ENCODE measurements around the gene ALDH5A1.

DNA sequence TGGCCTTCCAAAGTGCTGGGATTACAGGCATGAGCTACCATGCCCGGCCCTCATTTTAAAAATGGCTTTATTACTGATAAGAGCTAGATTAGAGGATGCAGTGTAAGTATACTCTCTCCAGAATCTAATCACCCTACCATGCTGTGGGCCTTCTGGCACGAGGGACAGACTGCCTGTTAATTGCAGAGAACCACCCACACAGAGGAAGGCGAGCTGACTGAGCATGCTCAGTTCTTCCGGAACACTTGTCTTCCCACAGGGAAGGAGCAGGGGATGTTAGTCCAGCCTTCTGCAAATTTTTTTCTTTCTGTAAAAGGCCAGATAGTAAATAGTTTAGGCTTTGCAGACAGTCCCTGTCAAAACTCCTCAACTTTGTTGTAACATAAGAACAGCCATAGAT lies 48.9 kb downstream of the ALDH5A1 start:
- TF ChIP-seq, protein P1, sequence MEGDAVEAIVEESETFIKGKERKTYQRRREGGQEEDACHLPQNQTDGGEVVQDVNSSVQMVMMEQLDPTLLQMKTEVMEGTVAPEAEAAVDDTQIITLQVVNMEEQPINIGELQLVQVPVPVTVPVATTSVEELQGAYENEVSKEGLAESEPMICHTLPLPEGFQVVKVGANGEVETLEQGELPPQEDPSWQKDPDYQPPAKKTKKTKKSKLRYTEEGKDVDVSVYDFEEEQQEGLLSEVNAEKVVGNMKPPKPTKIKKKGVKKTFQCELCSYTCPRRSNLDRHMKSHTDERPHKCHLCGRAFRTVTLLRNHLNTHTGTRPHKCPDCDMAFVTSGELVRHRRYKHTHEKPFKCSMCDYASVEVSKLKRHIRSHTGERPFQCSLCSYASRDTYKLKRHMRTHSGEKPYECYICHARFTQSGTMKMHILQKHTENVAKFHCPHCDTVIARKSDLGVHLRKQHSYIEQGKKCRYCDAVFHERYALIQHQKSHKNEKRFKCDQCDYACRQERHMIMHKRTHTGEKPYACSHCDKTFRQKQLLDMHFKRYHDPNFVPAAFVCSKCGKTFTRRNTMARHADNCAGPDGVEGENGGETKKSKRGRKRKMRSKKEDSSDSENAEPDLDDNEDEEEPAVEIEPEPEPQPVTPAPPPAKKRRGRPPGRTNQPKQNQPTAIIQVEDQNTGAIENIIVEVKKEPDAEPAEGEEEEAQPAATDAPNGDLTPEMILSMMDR (IDR thresholded peaks at IDR 0.05) = no peak
- TF ChIP-seq POLR2A (IDR thresholded peaks at IDR 0.05) = no peak
- TF ChIP-seq POLR2AphosphoS5 (IDR thresholded peaks at IDR 0.05) = no peak
- TF ChIP-seq EP300 (IDR thresholded peaks at IDR 0.05) = no peak
